ENCODE data around the gene INSL3.
"Not testable (repeated sequence)": the region's sequence is repeated elsewhere in the genome, so short reads cannot be mapped to it uniquely, and the experiment has no call there.

Gene INSL3

GRCh38 chr19:17811103-17811502, 10.2 kb downstream of the INSL3 start:
- DNase-seq (ENCODE audit: low read depth) = no peak
- no peak overlapping the region for H3K4me3 ChIP-seq (ENCODE audit: low read depth, low read length)
- no peak for TF ChIP-seq CTCF (IDR thresholded peaks at IDR 0.05; ENCODE audit: low read depth, low read length, missing control alignments)

- no peak overlapping the region for H3K4me3 ChIP-seq (ENCODE audit: low read depth, low read length)
- no peak for TF ChIP-seq CTCF (IDR thresholded peaks at IDR 0.05; ENCODE audit: low read depth, low read length, missing control alignments)
- DNase-seq (ENCODE audit: low read depth) = no peak
Observed at GRCh38 chr19:17807731-17808316, 13.5 kb downstream of the INSL3 start.

GRCh38 chr19:17806945-17807344, 14.4 kb downstream of the INSL3 start:
- DNase-seq (ENCODE audit: low read depth) = no peak
- no peak overlapping the region for H3K4me3 ChIP-seq (ENCODE audit: low read depth, low read length)
- no peak for TF ChIP-seq CTCF (IDR thresholded peaks at IDR 0.05; ENCODE audit: low read depth, low read length, missing control alignments)

GRCh38 chr19:17805427-17805826, 15.9 kb downstream of the INSL3 start:
- no peak for TF ChIP-seq CTCF (IDR thresholded peaks at IDR 0.05; ENCODE audit: low read depth, low read length, missing control alignments)
- no peak overlapping the region for H3K4me3 ChIP-seq (ENCODE audit: low read depth, low read length)
- DNase-seq (ENCODE audit: low read depth) = no peak

GRCh38 chr19:17803264-17803896, 17.9 kb downstream of the INSL3 start:
- no peak for TF ChIP-seq CTCF (IDR thresholded peaks at IDR 0.05; ENCODE audit: low read depth, low read length, missing control alignments)
- H3K4me3 ChIP-seq (ENCODE audit: low read depth, low read length) = no peak overlapping the region
- DNase-seq (ENCODE audit: low read depth) = no peak

GRCh38 chr19:17802137-17802858, 19.0 kb downstream of the INSL3 start:
- H3K4me3 ChIP-seq (ENCODE audit: low read depth, low read length) = no peak overlapping the region
- TF ChIP-seq CTCF (IDR thresholded peaks at IDR 0.05; ENCODE audit: low read depth, low read length, missing control alignments) = no peak
- DNase-seq (ENCODE audit: low read depth) = no peak

GRCh38 chr19:17798599-17798998, 22.7 kb downstream of the INSL3 start:
- not testable (repeated sequence) for DNase-seq (ENCODE audit: low read depth); H3K4me3 ChIP-seq (ENCODE audit: low read depth, low read length)
